ENCODE results near the gene MFSD12.

- TF ChIP-seq POLR2AphosphoS5 (IDR thresholded peaks at IDR 0.05; ENCODE audit: low read depth, low read length) (no peak), CTCF (IDR thresholded peaks at IDR 0.05 in 2 of 3, conservative IDR thresholded peaks at IDR 0.05 in 1 of 3; ENCODE audit: borderline replicate concordance in 1 of 3, insufficient read depth in 1 of 3, low read depth in 2 of 3, low read length in 2 of 3) (no peak), ELF1 (IDR thresholded peaks at IDR 0.05; ENCODE audit: borderline replicate concordance, low read depth) (no peak), POLR2A (IDR thresholded peaks at IDR 0.05; ENCODE audit: borderline replicate concordance, extremely low read depth, insufficient read depth, insufficient read length) (no peak), EZH2 (IDR thresholded peaks at IDR 0.05) (no peak), YY1 (IDR thresholded peaks at IDR 0.05; ENCODE audit: extremely low read depth, insufficient replicate concordance, low read depth, low read length) (no peak), EZH2phosphoT487 (IDR thresholded peaks at IDR 0.05; ENCODE audit: borderline replicate concordance) (no peak), MAX (IDR thresholded peaks at IDR 0.05) (no peak), ATF3 (IDR thresholded peaks at IDR 0.05) (no peak), SP1 (IDR thresholded peaks at IDR 0.05; ENCODE audit: low read depth) (no peak), CEBPB (IDR thresholded peaks at IDR 0.05; ENCODE audit: low read depth) (no peak), JUND (IDR thresholded peaks at IDR 0.05) (no peak), REST (IDR thresholded peaks at IDR 0.05; ENCODE audit: low read depth) (no peak), TCF7L2 (IDR thresholded peaks at IDR 0.05; ENCODE audit: borderline replicate concordance, extremely low read depth, insufficient read depth, insufficient read length) (no peak)
Observed at GRCh38 chr19:3605770-3606169, 48.4 kb upstream of the MFSD12 start.
